Measurements from ENCODE around the gene TSPAN1.

DNA sequence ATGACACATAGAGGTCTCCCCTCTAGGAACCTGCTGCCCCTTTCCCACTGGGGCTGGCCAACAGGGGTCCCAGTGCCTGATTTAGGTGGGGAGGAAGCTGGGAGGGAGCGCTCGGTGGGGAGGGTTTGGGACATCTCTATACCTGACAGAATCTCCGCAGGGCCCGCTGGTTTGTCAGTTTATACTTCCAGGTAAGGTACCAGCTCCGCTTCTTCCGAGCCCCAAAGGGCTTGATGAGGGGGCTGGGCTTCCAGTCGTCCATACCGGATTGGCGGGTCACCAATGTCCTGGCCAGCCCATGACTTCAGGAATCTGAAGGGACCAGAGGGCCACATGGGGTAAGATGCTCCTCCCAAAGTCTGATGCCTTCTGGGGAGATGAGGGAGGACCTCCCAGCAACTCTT, 22.7 kb downstream of the TSPAN1 start:
- TF ChIP-seq, protein P1, sequence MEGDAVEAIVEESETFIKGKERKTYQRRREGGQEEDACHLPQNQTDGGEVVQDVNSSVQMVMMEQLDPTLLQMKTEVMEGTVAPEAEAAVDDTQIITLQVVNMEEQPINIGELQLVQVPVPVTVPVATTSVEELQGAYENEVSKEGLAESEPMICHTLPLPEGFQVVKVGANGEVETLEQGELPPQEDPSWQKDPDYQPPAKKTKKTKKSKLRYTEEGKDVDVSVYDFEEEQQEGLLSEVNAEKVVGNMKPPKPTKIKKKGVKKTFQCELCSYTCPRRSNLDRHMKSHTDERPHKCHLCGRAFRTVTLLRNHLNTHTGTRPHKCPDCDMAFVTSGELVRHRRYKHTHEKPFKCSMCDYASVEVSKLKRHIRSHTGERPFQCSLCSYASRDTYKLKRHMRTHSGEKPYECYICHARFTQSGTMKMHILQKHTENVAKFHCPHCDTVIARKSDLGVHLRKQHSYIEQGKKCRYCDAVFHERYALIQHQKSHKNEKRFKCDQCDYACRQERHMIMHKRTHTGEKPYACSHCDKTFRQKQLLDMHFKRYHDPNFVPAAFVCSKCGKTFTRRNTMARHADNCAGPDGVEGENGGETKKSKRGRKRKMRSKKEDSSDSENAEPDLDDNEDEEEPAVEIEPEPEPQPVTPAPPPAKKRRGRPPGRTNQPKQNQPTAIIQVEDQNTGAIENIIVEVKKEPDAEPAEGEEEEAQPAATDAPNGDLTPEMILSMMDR (IDR thresholded peaks at IDR 0.05), result no peak
- TF ChIP-seq POLR2A (IDR thresholded peaks at IDR 0.05), result no peak
- TF ChIP-seq POLR2AphosphoS5 (IDR thresholded peaks at IDR 0.05; ENCODE audit: insufficient read depth in 1 of 2, low read depth in 1 of 2), result no peak

All from vagina (tissue), 2 donors.